ENCODE results near the gene SLC26A5.

GRCh38 chr7:103347507-103348267 is 98.3 kb downstream of the SLC26A5 start, which contains the start of gene PSMC2:
- no peak for TF ChIP-seq CTCF (IDR thresholded peaks at IDR 0.05)
- TF ChIP-seq EZH2 (IDR thresholded peaks at IDR 0.05; ENCODE audit: borderline replicate concordance, insufficient read depth, low read depth, low read length, poor library complexity, severe bottlenecking) = no peak

Measured in B cell (primary cell).